Left ventricle myocardium inferior (tissue), 1 donor: Measurements from ENCODE around the gene NTN3. TPM values are rescaled to one million over a fixed set of nuclear protein-coding genes. Genes with fewer than 3 reads are reported as not detected.

ENCODE experiments used
- DNase-seq: peaks from one replicate; pipeline ENCODE4 v3.0.0-alpha.2; 2020
- H3K27ac ChIP-seq: fragments of 200-600 bp; replicated peaks from 2 replicates; pipeline ENCODE4 v1.8.0; 2021
- H3K27me3 ChIP-seq: fragments of 200-600 bp; 2 replicates; pipeline ENCODE4 v1.8.0; 2021; ENCODE audit warnings: low read depth
- H3K36me3 ChIP-seq: fragments of 200-600 bp; 2 replicates; pipeline ENCODE4 v1.8.0; 2021
- H3K4me1 ChIP-seq: fragments of 200-600 bp; 2 replicates; pipeline ENCODE4 v1.8.0; 2021
- H3K4me3 ChIP-seq: fragments of 200-600 bp; 2 replicates; pipeline ENCODE4 v1.8.0; 2021; ENCODE audit warnings: mild to moderate bottlenecking, moderate library complexity
- H3K9me3 ChIP-seq: fragments of 200-600 bp; replicated peaks from 2 replicates; pipeline ENCODE4 v1.8.0; 2021
- intact Hi-C: fragments of 100-400 bp; cut with micrococcal nuclease; formaldehyde crosslinking; loops from one replicate; pipeline ENCODE4 v1.11.0; 2022
- long read RNA-seq: library from polyadenylated mRNA; unstranded; transcript quantifications from one replicate; pipeline ENCODE4 v2.0.0, GENCODE V29; 2021
- total RNA-seq: library from RNA; stranded (reverse); fragmentation: NEBNext Ultra II Directional; extraction: Animal tissue kit (Norgen Biotek cat#: 25700); gene quantifications from one replicate; pipeline ENCODE4 v1.2.1, GENCODE V29; 2021
- TF ChIP-seq, protein P1 (sequence below): fragments of 200-600 bp; IDR thresholded peaks from 2 replicates; pipeline ENCODE4 v1.8.0; 2021; ENCODE audit warnings: antibody characterized with exemption, mild to moderate bottlenecking, borderline replicate concordance
- donor health status: DM: no; HTN: yes; CAD: no; lungs with severe emphysema.

Gene NTN3
- total RNA-seq = 0.14 TPM
- long read RNA-seq = 0 reads

GRCh38 chr16:2471016-2471652 is at the start of gene NTN3:
TSS of gene NTN3 (plus strand) at chr16:2471297. CDS start at chr16:2471702, 405 bp downstream.
- intact Hi-C loops = no loop called here
- Histone ChIP-seq H3K27ac (no peak within 1 kb of the TSS), H3K36me3 (no peaks in the 10 kb centered on the region), H3K27me3 (peaks cover 49% of the 10 kb centered on the region), H3K9me3 (no peaks in the 10 kb centered on the region), H3K4me1 (peaks cover 80% of the 10 kb centered on the region), H3K4me3 (peak within 1 kb of the TSS; percentile 56)
- no peak for DNase-seq
- TF ChIP-seq, protein P1, sequence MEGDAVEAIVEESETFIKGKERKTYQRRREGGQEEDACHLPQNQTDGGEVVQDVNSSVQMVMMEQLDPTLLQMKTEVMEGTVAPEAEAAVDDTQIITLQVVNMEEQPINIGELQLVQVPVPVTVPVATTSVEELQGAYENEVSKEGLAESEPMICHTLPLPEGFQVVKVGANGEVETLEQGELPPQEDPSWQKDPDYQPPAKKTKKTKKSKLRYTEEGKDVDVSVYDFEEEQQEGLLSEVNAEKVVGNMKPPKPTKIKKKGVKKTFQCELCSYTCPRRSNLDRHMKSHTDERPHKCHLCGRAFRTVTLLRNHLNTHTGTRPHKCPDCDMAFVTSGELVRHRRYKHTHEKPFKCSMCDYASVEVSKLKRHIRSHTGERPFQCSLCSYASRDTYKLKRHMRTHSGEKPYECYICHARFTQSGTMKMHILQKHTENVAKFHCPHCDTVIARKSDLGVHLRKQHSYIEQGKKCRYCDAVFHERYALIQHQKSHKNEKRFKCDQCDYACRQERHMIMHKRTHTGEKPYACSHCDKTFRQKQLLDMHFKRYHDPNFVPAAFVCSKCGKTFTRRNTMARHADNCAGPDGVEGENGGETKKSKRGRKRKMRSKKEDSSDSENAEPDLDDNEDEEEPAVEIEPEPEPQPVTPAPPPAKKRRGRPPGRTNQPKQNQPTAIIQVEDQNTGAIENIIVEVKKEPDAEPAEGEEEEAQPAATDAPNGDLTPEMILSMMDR = no peak

DNA sequence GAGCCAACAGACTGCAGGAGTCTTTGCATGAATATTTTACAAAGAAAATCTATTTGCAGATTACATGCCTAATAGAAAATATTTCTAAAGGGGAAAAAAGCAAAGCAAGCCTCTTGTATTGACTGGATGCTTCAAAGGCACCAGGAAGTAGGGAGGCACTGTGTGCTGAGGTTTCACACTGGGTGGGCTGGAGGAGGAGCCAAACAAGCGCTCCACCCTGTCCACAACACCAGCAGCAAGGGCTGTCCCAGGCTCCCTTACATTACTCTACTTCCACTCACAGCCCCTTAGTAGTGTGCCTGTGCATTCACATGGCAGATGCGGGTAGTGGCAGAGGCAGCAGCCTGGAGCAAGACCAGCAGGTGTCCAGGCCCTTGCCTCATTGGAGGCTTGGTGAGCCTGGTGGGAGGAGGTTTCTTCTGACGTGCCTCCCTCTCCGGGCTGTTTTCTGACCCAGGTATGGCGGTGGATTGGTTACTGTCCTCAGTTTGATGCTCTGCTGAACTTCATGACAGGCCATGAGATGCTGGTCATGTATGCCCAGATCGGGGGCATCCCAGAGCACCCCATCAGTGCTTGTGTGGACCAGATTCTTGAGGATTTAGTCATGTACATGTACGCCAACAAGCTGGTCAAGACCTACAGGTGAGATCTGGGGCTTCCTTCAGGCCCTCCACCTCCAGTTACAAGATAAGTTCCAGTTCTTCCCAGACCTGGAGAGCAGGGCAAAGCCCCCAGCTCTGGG is 48.8 kb upstream of the NTN3 start:
- Histone ChIP-seq H3K36me3 (no peaks in the 10 kb centered on the region), H3K27me3 (peaks cover 7% of the 10 kb centered on the region), H3K4me1 (no peaks in the 10 kb centered on the region), H3K4me3 (no peak overlapping the region), H3K27ac (no peak overlapping the region), H3K9me3 (no peaks in the 10 kb centered on the region)
- TF ChIP-seq, protein P1 = no peak
- intact Hi-C loops = no loop called here
- DNase-seq = no peak

DNA sequence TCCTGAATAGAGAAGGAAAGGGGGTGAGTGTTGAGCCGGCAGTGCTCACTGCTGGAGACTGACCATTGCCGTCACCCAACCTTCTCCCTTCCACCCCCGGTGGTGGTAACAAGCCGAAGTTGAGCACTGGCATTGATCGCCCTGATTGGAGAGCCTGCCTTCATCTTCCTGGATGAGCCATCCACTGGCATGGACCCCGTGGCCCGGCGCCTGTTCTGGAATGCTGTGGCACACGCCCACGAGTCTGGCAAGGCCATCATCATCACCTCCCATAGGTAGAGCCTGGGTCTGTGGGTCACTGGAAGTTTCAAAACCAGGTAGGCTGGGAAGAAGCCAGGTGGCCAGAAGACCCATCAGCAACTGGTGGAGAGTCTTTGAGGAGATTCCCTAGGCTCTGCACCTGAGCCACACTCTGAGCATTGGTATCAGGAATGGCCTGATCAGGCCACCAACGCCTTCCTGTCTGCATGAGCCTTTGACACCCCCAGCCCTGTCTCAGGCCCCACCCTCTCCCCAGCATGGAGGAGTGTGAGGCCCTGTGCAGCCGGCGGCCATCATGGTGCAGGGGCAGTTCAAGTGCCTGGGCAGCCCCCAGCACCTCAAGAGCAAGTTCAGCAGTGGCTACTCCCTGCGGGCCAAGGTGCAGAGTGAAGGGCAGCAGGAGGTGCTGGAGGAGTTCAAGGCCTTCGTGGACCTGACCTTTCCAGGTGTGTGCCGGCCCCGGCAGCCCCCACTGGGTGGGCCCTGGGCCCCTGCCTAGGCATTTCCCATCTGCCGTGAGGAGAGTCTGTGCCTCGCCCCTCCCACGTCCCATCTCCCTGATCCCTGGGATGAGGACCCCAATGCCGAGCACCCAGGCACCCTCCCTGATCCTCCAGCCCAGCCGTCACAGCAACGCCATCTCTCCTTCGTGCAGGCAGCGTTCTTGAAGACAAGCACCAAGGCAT is 46.8 kb upstream of the NTN3 start:
- H3K36me3 ChIP-seq = no peaks in the 10 kb centered on the region
- H3K4me1 ChIP-seq = peaks cover 8% of the 10 kb centered on the region
- H3K27me3 ChIP-seq = no peaks in the 10 kb centered on the region
- H3K27ac ChIP-seq = no peak overlapping the region
- DNase-seq = no peak
- no peak overlapping the region for H3K4me3 ChIP-seq
- H3K9me3 ChIP-seq = no peaks in the 10 kb centered on the region
- TF ChIP-seq, protein P1 = no peak
- intact Hi-C loops = no loop called here

DNA sequence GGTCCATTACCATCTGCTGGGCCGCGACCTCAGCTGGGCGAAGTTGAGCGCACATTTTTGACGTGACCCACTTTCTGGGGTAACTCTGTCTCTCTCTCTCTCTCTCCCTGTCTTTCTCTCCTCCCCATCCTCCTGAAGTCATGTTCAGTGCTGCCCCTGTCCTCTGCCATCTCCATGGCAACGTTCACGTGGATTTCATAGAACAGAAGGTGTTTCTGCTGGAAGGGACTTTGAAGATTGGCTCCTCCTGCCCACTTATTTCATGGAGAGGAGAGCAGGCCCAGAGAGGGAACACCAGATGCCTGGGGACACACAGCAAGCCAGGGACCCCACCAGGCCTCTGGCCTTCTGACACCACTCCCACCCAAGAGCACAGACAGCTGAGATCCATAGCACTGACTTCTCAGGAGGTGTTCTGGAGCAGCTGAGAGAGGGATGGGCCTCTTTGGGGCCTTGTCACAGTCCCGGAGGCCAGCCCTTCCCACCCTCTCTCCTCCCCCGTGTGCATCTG is 46.0 kb upstream of the NTN3 start:
- no peak for DNase-seq
- Histone ChIP-seq H3K36me3 (no peaks in the 10 kb centered on the region), H3K4me3 (no peak overlapping the region), H3K4me1 (peaks cover 15% of the 10 kb centered on the region), H3K27me3 (no peaks in the 10 kb centered on the region), H3K9me3 (no peaks in the 10 kb centered on the region), H3K27ac (no peak overlapping the region)
- intact Hi-C loops = no loop called here
- TF ChIP-seq, protein P1 = no peak

DNA sequence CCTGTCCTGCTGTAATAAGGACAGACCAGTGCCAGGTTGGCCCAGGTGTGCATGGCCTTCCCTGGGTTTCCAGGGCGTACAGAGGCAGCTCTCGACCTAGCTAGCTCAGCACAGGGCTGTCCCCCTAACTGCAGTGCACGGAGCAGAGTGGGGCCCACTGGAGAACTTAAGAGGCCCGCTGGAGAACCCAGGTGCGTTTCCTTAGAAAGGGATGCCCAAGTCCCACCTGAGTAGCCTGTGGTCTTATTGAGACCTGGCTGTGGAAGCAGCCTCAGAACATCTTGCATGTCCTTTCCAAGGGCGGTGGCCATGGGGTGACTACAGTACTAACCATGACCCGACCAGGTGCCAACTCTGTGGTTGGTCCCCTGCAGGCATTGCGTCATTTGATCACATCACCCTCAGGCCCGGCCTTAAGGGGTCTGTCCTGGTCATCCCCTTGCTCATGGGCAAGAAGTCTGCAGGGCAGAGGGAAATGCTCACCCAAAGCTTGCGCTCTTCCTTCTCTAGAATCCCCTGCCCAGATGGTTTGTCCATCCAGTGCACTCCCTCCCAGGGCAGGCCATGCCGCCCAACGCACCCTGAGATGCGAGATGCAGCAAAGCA is 45.2 kb upstream of the NTN3 start:
- intact Hi-C loops = no loop called here
- no peak overlapping the region for H3K27ac ChIP-seq

More for the DNA sequence above, 45.2 kb upstream of the NTN3 start:
- Histone ChIP-seq H3K4me1 (peaks cover 23% of the 10 kb centered on the region), H3K4me3 (no peak overlapping the region), H3K9me3 (no peaks in the 10 kb centered on the region), H3K27me3 (no peaks in the 10 kb centered on the region), H3K36me3 (no peaks in the 10 kb centered on the region)
- no peak for DNase-seq
- TF ChIP-seq, protein P1 = no peak
